Measurements from ENCODE around the gene STARD3.

The STARD3 gene

DNA sequence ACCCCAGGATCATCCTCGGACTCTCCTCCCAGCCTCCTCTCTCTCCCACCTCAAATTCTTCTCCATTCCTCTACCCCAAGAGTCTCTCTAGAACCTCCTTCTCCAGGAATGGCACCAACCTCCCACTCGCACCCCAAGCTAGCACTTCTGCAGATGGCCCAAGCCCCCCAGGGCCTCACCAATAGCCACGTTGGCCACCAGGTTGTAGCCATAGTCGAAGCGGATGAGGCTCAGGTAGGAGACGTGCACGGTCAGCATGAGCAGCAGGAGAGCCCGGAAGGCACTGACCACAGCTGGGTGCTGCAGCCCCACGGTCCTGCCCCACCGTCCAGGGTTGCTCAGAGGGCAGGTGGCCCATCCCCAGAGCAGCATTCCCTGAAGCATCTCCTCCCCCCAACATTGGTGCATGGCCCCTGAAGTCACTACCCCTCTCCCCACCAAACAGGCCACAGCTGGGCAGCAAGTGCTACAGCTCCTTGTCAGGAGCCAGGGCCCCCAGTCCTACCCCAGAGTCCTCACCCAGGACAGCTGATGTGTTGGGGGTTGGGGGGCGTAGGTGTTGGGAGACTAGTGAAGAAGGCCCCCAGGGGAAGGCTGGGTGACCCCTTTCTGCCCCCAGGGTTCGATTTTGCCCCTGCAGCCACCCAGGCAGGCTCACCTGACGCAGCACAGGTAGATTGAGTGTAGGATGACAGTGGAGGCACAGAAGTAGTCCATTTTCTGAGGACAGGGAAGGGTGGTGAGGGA lies 36.6 kb downstream of the STARD3 start:
- DNase-seq: no peak

DNA sequence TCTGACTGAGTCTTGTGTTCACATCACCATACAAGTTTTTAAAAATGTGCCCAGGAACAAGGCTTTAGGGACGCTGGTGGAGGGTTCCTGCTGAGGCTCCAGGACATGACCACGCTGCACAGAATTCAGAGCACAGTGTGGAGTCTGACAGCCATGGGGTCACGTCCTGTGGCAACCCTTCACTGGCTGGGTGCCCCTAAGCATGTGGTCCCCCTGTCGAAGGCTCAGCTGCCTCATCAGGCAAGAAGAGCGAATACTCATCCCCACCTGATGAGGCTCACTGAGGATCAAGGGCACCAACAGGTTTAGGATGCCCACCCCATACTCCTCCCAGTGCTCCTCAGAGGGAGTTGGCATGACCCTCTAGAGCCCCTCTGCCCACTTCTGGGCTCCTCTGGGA lies 37.2 kb downstream of the STARD3 start:
- no peak for DNase-seq

DNA sequence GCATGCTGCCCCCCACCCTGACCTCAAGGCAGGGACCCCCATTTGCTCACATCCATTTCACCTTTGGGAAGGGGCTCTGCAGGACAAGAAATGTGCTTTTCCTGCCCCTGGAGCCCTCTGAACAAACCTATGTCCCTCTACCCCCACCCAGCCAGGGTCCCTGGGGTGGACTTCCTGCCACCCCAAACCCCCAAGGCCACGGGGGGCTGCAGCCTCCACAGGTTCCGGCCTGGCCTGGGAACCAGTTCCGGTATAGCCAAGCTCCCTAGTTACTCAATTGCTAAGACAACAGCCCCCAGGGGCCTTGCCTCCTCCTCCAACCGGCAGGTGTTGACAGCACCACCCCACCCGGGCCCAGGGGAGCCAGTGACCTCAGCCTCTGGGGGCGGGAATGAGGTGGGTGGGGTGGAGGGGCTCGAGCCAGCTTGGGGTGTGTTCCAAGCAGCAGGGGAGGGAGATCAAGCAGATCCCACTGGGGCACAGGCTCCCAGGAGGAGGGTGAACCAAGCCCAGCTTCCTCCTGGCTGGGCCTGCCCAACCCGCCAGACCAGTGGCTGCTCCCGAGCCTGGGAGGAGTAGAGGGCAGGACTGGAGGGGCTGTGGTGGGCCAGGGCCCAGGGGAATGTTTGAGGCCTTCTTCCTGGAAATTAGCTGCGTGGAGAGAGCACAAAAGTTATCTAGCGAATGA lies 37.9 kb downstream of the STARD3 start:
- no peak for DNase-seq

DNA sequence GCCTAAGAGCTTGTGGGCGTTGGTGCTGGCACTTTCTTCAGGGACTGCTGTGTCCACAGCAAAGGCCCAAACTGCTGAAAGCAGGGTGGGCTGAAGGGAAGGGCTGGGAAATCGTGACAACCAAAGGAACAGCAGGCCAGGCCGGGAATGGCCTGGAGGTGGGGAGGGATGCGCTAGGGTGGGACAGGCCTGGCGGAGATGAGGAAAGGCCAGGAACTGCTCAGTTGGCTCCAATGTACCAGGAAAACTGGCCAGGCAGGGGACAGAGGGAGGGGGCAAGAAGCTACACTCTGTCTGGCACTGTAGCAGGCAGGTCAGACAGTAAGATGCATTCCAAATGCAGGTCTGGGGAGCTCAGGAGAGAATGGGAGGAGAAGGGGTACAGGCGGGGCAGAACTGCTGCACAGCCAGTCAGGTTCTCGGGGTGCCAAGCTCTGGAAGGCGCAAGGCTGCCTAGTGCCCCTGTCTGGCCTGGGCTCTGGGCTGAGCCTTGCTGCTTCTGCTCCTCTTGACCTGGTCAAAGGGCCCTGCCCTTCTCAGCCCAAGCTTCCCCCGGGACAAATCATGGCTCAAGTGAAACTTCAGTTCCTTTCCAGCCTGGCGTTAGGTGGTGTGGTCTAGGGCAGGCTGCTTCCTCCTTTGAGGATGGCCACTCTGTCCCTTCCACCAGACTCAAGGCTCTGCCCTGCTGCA lies 38.6 kb downstream of the STARD3 start:
- DNase-seq: no peak

DNA sequence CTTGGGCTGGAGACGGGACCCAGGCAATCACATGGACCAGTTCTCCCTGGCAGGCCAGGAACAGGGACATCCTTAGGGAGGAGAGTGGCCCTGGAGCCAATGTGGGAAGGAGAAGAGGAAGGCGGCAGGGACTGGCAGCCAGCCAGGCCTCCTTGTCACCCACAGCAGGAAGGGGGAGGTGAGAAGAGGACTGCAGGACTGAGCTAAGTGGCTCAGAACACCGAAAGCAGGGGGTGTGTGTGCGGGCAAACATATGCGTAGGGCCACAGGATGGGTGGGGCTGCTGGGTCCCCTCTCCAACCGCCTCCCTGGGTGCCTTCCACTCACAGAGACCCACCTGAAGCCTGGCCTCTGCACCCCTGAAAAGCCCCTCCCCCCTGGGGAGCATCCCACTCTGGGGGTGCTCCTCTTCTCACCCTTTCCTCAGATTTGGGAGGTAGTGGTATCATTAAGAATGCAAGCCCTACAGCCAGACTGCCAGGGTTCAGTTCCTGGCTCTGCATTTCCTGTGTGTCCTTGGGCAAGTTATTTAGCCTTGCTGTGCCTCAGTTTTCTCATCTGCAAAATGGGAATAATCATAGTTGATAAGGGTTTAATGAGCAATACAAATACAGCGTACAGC lies 39.4 kb downstream of the STARD3 start:
- no peak for DNase-seq

DNA sequence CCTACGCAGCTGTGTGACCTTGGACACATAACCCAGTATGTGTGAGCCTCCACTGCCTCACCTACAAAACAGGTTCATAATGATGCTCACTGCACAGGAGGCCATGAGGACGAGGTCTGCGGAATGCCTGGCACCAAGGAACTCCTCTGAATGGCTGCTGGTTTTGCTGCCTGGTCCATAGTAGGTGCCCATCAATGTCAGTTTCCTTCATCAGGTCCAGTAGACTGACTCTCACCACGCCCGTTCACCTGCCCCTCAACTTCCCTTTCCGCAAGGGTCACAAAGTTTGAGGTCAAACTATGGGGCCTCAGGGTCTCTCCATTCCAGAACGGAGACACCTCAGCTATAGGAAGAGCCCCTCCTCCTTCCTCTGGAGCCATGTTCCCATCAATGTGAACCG lies 40.1 kb downstream of the STARD3 start:
- no peak for DNase-seq

DNA sequence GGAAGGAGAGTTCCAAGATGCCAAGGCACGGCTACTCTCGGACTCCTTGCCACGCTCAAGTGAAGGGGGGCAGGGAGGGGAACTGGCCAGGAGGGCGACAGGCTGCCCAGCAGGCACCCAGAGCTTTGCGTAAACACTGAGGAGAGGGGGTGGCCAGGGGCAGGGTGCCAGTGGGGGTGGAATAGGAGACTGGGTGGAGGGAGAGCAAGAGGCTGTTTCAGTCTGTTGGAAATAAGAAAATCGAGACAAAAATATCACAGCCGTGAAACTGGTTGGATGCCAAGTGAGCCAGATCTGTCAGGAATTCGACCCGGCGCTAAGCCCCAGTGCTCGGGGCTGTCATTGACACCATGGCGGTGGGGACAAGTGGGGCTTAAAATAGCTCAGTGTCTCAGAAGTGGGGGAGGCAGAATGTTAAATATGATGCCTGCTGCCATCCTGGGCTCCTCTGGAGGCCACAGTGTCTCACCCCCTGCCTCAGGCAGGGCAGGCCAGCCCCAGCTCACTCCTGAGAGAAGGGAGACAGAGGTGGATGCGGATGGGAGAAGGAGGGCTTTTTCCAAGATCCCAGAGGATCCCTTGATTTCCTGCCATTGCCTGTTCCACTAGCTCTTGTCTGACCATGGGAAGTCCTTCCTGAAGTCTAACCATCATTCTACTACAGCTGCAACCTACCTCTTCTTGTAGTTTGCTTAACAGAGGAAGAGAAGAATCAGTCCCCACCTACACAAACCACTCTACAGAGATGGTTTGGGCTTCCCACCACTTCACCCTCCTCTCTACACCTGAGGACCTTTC lies 40.8 kb downstream of the STARD3 start:
- DNase-seq: no peak

DNA sequence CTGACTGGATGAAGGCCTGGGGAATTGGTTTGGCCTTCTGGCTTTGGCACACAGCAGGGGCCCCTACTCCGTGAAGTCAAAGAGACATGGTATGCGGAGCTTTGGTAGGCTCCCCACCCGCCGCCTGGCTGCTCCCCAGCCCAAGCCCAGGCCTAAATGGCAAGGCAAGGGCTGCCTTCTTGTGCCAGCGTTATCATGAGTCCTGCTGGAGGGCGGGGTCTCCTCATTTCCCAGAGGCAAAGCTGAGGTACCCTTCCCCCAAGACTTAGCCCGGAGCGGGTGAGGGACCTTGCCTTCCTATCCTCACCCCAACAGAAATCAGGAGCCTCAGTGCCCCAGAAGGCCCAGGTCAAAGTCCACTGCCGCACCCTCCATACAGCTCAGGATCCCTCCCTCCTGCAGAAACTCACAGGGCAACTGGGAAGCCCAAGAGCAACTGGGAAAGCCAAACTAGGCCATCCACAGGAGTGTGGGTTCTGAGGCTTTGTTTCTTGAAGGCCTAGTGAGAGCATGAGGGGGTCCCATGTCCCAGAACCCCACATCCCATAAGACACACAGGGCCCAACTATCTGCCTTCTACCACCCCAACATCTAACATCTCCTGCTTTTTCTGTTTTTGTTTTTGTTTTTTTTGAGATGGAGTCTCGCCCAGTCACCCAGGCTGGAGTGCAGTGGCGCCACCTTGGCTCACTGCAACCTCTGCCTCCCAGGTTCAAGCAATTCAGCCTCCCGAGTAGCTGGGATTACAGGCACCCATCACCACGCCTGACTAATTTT lies 41.6 kb downstream of the STARD3 start:
- no peak for DNase-seq

DNA sequence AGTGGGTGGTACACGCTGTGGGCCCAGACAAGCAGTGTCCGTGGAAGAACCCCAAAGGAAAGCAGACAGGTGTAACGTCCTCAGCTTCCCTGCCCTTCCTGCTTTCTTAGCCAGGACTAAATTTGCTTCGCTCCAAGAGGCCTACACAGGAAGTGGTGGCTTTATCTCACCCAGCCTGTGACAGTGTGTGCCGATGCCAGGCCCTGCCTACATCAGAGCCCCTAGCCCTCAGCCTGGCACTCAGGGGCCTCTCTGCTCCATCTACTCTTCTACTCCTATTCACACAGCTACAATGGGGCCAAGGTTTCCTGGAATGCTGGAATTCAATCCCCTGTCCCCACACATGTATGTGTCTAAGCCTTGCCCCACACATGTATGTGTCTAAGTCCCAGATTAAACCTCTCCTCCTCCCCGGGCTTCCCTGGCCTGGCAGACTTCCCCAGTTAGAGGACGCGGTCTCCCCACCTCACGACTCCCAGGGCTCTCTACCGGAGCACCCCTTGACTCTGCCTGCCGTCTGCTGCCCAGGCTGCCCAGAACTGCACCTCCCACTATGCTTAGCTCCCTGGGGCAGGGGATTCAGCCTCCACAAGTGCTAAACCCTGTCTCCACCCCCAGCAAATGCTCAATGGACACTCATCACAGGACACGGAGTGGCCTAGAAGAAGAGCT lies 42.7 kb downstream of the STARD3 start:
- no peak for DNase-seq

DNA sequence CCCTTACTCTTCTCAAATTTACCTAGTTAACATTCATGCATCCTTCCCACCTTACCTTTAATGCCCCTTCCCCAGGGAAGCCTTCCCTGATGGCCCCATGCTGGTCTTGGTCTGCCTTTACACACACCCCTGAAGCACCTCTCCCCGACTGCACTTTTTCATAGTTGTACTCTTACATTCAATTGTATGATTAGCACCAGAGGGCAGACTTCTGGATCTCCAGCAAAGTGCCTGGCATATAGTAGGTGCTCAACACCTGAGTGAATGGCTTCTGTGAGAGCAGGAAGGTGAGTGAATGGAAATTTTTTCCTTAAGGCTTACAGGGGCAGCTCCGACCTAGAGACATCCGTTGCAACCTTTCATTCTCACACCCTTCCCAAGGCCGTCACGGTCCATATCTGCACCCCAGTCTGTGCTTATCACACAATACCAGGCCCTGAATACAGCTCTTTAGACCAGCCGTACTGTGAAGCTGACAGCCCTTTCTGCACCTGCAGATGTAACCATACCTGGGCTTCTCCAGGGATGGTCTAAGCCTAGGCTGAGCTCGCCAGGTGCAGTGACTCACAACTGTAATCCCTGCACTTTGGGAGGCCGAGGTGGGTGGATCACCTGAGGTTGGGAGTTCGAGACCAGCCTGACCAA lies 46.5 kb downstream of the STARD3 start:
- DNase-seq: no peak

DNA sequence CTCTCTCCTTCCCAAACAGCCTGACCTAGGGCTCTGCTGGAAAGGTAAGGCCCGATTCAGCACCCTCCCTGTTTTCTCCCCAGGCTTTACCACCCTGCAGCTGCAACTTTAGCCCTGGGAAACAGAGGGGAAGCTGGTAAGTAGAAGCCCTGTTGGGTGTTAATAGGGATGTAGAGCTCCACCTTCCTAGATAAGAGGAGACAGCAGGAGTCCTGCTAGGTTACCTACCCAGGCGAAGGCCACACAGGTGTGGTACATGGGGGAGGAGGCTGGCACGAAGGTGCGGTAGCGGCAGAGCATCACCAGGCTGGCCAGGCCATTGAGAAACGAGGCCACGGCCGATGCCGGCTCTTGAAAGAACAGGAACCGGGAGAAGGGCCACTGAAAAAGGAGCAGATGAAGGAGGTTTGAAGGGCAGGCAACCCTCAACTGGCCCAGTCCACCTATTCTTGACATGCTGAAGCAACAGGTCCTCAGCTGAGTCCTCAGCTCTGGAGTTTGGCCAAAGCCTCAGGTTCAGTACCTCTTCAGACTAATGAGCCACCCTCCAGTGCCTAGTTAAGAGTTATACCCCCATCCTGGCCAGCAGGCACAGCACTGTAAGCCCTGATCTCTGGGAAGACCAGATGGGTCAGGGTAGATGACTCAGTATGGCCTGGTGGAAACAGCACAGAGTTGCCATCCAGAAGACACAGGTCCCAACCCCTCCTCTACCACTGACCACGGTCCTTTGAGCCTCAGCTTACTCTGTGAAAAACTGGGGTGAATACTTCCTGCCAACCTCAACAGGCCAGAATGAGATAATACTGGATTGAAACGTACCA lies 47.6 kb downstream of the STARD3 start:
- DNase-seq: no peak

DNA sequence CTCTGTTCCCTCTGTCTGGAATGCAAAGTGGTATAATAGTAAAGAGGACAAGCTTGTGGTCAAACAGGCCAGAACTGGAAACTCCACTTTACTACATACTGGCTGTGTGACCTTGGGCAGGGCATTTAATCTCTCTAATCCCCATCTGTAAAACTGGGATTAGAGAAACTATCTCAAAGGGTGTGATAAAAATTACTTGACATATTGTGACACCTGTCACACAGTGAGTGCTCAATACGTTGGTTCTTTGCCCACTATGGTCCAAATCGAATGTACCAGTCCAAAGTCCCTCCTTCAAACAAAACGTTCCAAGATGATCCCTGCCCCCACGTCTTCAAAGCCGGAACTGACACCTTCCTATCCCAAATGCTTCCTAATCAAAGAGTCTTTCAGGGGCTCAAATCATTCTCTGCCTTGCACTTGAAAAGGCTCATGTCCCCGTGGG lies 50.2 kb downstream of the STARD3 start:
- no peak for DNase-seq

DNA sequence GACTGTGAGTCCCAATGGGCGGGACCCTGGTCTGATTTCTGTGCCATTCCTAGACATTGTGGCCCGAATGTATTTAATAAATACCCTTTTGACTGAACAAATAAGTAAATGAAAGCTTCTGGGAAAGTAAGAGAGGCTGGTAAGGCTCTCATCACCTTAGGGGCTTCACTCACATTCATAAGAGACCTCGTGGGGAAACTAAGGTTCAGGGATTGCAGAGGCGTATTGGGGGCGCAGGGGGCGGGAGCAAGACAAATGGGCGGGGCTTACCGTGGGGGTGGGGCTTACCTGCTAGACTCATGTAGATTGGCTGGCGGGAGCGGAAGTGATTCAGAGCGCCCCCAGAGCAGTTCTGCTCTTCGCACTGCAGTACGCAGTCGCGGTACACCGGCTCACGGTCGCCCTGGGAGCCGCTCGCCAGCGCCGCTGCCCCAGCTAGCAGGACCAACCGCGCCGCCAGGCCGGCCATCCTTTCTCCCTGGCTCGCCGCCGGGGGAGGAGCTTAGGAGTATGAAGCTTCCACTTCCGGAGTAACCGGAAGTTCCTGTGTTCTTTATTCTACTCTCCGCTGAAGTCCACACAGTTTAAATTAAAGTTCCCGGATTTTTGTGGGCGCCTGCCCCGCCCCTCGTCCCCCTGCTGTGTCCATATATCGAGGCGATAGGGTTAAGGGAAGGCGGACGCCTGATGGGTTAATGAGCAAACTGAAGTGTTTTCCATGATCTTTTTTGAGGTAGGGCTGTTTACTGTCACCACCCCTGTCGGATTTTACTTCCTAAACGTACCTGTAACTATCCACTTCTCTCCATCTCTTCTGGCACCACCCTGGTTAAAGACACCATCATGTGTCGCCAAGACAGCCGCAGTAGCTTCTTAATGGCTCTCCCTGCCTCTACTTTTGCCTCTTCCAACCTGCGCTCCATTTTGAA lies 50.9 kb downstream of the STARD3 start, which contains the start of gene PGAP3:
PGAP3 (minus strand) TSS at position 512 of the 929 bp plus-strand sequence; CDS start at position 469, 43 bp downstream.
- DNase-seq: peak; percentile 98

DNA sequence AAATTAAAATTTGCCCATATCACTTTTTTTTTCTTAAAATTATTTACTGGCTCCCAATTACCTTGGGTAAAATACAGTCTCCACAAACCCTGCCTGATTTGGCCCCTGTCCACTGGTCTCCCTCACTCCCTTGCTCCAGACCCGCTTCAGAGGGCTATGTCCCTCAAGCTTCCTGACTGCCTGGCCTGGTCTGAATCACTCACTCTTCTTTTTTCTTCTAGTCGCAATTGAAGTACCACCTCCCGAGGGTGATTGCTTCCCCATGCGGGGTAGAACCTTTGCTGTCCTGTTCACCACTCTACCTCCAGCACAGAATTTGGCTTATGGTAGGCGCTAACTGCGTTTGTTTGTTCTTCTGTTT lies 51.5 kb downstream of the STARD3 start:
- no peak for DNase-seq

DNA sequence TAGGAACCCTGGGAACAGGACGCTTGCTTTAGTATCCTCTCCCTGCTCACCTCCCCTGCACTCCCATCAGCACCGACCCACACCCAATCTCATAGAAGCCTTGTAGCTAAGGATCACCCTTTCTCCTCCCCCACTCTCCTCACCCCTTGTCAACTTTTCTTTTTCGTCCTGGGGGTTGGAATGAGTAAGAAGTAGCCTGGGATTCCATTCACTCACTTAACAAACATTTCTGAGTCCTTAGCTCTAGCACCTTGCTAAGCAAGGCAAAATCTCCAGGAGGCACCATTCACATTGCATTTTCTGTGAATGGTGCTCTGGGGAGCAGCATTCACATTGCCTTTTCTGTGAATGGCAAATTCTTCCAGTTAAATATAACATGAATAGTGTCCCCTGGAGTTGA lies 52.0 kb downstream of the STARD3 start:
- no peak for DNase-seq

DNA sequence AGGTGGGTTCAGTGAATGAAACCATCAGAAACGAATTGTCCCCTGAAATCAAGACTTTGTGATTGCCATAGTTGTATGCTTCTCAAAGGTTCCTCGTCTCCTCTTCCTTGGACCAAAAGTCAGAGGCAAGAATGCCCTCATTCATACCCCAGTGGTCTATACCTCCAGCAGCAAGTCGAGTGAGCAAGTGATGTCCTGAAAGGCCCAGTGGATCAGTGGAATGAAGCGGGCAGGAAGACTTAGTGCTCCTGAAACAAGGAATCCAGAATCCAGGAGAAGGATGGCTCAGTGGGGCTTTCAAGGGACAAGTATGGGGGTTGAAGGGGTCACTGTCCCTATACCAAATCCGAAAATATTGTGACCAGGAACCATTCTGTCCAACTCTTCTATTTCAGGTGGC lies 57.6 kb downstream of the STARD3 start:
- no peak for DNase-seq

DNA sequence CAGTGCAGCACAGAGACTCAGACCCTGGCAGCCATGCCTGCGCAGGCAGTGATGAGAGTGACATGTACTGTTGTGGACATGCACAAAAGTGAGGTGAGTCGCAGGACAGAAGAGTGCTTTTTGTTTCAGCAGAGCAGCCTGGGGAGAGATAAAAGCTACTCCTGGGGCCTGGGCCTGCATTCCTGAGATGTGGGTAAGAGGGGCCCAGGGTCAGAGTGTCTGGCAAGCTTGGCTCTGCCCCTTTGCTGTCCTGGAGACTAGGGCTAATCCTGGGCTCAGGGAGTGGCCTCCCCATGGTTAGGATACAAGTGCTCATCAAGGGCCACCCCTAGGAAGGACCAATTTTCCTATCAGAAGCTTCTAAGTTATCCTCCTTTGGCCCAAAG lies 58.1 kb downstream of the STARD3 start:
- no peak for DNase-seq

DNA sequence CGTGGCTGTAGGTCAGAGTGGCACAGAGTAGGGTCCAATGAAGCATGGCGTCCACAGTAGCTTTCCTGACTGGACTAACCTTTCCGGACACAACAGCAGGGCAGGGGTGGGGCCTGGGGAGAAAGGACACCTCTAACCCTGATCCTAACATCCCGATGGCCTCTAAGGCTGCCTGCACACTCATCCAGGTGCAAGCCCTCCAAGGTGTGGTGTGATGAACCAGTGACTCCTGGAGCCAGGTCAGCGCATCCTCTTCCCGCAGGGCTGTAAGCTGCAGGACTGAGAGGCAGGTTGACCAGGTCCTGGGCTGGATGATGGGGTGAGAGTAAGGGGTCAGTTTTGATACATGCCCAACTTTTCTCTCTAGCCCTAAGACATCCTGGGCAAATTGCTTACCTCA lies 59.8 kb downstream of the STARD3 start:
- no peak for DNase-seq

DNA sequence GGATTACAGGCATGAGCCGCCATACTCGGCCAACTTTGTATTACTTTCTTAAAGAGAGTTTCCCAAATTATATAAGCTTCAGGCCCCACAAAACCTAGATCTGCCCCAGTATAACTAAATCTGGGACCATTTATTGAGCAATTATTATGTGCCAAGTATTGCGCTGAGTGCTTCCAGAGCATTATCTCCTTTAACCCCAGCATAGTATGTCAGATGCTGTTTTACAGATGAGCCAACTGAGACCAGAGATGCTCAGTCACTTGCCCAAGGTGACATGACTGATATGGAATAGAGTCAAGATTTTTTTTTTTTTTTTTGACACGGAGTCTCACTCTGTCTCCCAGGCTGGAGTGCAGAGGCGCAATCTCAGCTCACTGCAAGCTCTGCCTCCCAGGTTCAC lies 61.0 kb downstream of the STARD3 start:
- DNase-seq: no peak

All from retina (tissue), 1 donor.